Stimulated activated memory B cell treated with anti-CD40 and anti-IgM and Interleukin-4, amounts not matched to agents 10 μg/mL and 1 μg/mL and 100 μg/mL, for 72 hours (primary cell): Measurements from ENCODE around the gene CSNK2A3.
"Not testable (repeated sequence)": the region's sequence is repeated elsewhere in the genome, so short reads cannot be mapped to it uniquely, and the experiment has no call there.

Source experiments
- ATAC-seq: fragments of 150-1000 bp; cut with Tn5 transposase; 2 replicates; pipeline ENCODE4 v1.10.0; 2021
- H3K27ac Mint-ChIP-seq: one replicate; pipeline ENCODE4 v1.8.0; 2022; ENCODE audit warnings: mild to moderate bottlenecking, mixed read lengths
- H3K27me3 Mint-ChIP-seq: one replicate; pipeline ENCODE4 v1.8.0; 2022; ENCODE audit warnings: mixed read lengths
- H3K36me3 Mint-ChIP-seq: one replicate; pipeline ENCODE4 v1.8.0; 2022; ENCODE audit warnings: mixed read lengths
- H3K4me1 Mint-ChIP-seq: one replicate; pipeline ENCODE4 v1.8.0; 2022; ENCODE audit warnings: mixed read lengths
- H3K4me3 Mint-ChIP-seq: one replicate; pipeline ENCODE4 v1.8.0; 2022; ENCODE audit warnings: mild to moderate bottlenecking, moderate library complexity, mixed read lengths
- H3K9me3 Mint-ChIP-seq: one replicate; pipeline ENCODE4 v1.8.0; 2022; ENCODE audit warnings: mixed read lengths

The CSNK2A3 gene

GRCh38 chr11:11352878-11353277 lies at the start of gene CSNK2A3:
Gene CSNK2A3, minus strand, starts transcription at chr11:11353250. Its CDS starts 131 bp downstream, at chr11:11353119.
- H3K27me3 Mint-ChIP-seq, H3K27ac Mint-ChIP-seq, ATAC-seq, H3K36me3 Mint-ChIP-seq, H3K4me3 Mint-ChIP-seq, H3K9me3 Mint-ChIP-seq, H3K4me1 Mint-ChIP-seq: not testable (repeated sequence)

- H3K9me3 Mint-ChIP-seq: no peaks in the 10 kb centered on the region
- ATAC-seq: no peak
- H3K36me3 Mint-ChIP-seq: no peaks in the 10 kb centered on the region
- no peak overlapping the region for H3K27ac Mint-ChIP-seq
- H3K4me3 Mint-ChIP-seq: no peak overlapping the region
- H3K27me3 Mint-ChIP-seq: peaks cover 23% of the 10 kb centered on the region
- H3K4me1 Mint-ChIP-seq: no peaks in the 10 kb centered on the region
Measured at GRCh38 chr11:11401960-11402535, 49.0 kb upstream of the CSNK2A3 start.

GRCh38 chr11:11400635-11401232 lies 47.7 kb upstream of the CSNK2A3 start:
- H3K27ac Mint-ChIP-seq: no peak overlapping the region
- no peaks in the 10 kb centered on the region for H3K36me3 Mint-ChIP-seq
- ATAC-seq: no peak
- H3K4me1 Mint-ChIP-seq: no peaks in the 10 kb centered on the region
- H3K4me3 Mint-ChIP-seq: no peak overlapping the region
- peaks cover 32% of the 10 kb centered on the region for H3K27me3 Mint-ChIP-seq
- H3K9me3 Mint-ChIP-seq: no peaks in the 10 kb centered on the region

GRCh38 chr11:11400121-11400520 lies 47.1 kb upstream of the CSNK2A3 start:
- Mint-ChIP-seq H3K36me3 (no peaks in the 10 kb centered on the region), H3K9me3 (no peaks in the 10 kb centered on the region), H3K27me3 (peaks cover 26% of the 10 kb centered on the region), H3K4me3 (no peak overlapping the region), H3K4me1 (no peaks in the 10 kb centered on the region), H3K27ac (no peak overlapping the region)
- no peak for ATAC-seq

- no peak overlapping the region for H3K27ac Mint-ChIP-seq
- H3K27me3 Mint-ChIP-seq: peaks cover 11% of the 10 kb centered on the region
- H3K4me3 Mint-ChIP-seq: no peak overlapping the region
- no peak for ATAC-seq
- H3K4me1 Mint-ChIP-seq: no peaks in the 10 kb centered on the region
- H3K9me3 Mint-ChIP-seq: no peaks in the 10 kb centered on the region
- no peaks in the 10 kb centered on the region for H3K36me3 Mint-ChIP-seq
Measured at GRCh38 chr11:11397781-11398180, 44.7 kb upstream of the CSNK2A3 start.

GRCh38 chr11:11397036-11397415 lies 44.0 kb upstream of the CSNK2A3 start:
- H3K4me1 Mint-ChIP-seq: no peaks in the 10 kb centered on the region
- no peak overlapping the region for H3K27ac Mint-ChIP-seq
- peaks cover 11% of the 10 kb centered on the region for H3K27me3 Mint-ChIP-seq
- H3K4me3 Mint-ChIP-seq: no peak overlapping the region
- no peaks in the 10 kb centered on the region for H3K9me3 Mint-ChIP-seq
- no peaks in the 10 kb centered on the region for H3K36me3 Mint-ChIP-seq
- ATAC-seq: no peak

GRCh38 chr11:11396301-11397035 lies 43.4 kb upstream of the CSNK2A3 start:
- Mint-ChIP-seq H3K4me3 (no peak overlapping the region), H3K27me3 (peaks cover 11% of the 10 kb centered on the region), H3K27ac (no peak overlapping the region), H3K36me3 (no peaks in the 10 kb centered on the region), H3K9me3 (no peaks in the 10 kb centered on the region), H3K4me1 (no peaks in the 10 kb centered on the region)
- no peak for ATAC-seq

GRCh38 chr11:11395126-11395525 lies 42.1 kb upstream of the CSNK2A3 start:
- Mint-ChIP-seq H3K27ac (no peak overlapping the region), H3K27me3 (peaks cover 11% of the 10 kb centered on the region)

GRCh38 chr11:11394241-11394640 lies 41.2 kb upstream of the CSNK2A3 start:
- Mint-ChIP-seq H3K36me3 (no peaks in the 10 kb centered on the region), H3K27ac (no peak overlapping the region), H3K4me3 (no peak overlapping the region), H3K9me3 (no peaks in the 10 kb centered on the region), H3K27me3 (peaks cover 11% of the 10 kb centered on the region), H3K4me1 (no peaks in the 10 kb centered on the region)
- ATAC-seq: no peak

More at GRCh38 chr11:11395126-11395525, 42.1 kb upstream of the CSNK2A3 start:
- H3K36me3 Mint-ChIP-seq: no peaks in the 10 kb centered on the region
- no peaks in the 10 kb centered on the region for H3K4me1 Mint-ChIP-seq
- H3K9me3 Mint-ChIP-seq: no peaks in the 10 kb centered on the region
- ATAC-seq: no peak
- no peak overlapping the region for H3K4me3 Mint-ChIP-seq

GRCh38 chr11:11391796-11392463 lies 38.9 kb upstream of the CSNK2A3 start:
- Mint-ChIP-seq H3K4me3 (no peak overlapping the region), H3K36me3 (peaks cover 4% of the 10 kb centered on the region), H3K4me1 (no peaks in the 10 kb centered on the region), H3K9me3 (no peaks in the 10 kb centered on the region), H3K27ac (no peak overlapping the region), H3K27me3 (peaks cover 25% of the 10 kb centered on the region)
- no peak for ATAC-seq

- Mint-ChIP-seq H3K4me3 (no peak overlapping the region), H3K4me1 (no peaks in the 10 kb centered on the region), H3K27ac (no peak overlapping the region), H3K9me3 (no peaks in the 10 kb centered on the region), H3K27me3 (peaks cover 20% of the 10 kb centered on the region), H3K36me3 (peaks cover 4% of the 10 kb centered on the region)
- ATAC-seq: no peak
Measured at GRCh38 chr11:11391169-11391568, 38.1 kb upstream of the CSNK2A3 start.

GRCh38 chr11:11390068-11390771 lies 37.2 kb upstream of the CSNK2A3 start:
- H3K27ac Mint-ChIP-seq: no peak overlapping the region
- H3K9me3 Mint-ChIP-seq: no peaks in the 10 kb centered on the region
- H3K36me3 Mint-ChIP-seq: peaks cover 4% of the 10 kb centered on the region
- no peak overlapping the region for H3K4me3 Mint-ChIP-seq
- H3K27me3 Mint-ChIP-seq: peaks cover 15% of the 10 kb centered on the region
- H3K4me1 Mint-ChIP-seq: no peaks in the 10 kb centered on the region
- ATAC-seq: no peak

GRCh38 chr11:11389238-11389637 lies 36.2 kb upstream of the CSNK2A3 start:
- H3K9me3 Mint-ChIP-seq: peaks cover 2% of the 10 kb centered on the region
- ATAC-seq: no peak
- H3K27ac Mint-ChIP-seq: no peak overlapping the region
- H3K36me3 Mint-ChIP-seq: peaks cover 4% of the 10 kb centered on the region
- H3K4me3 Mint-ChIP-seq: no peak overlapping the region
- H3K4me1 Mint-ChIP-seq: no peaks in the 10 kb centered on the region
- peaks cover 15% of the 10 kb centered on the region for H3K27me3 Mint-ChIP-seq

GRCh38 chr11:11387622-11388305 lies 34.7 kb upstream of the CSNK2A3 start:
- no peaks in the 10 kb centered on the region for H3K4me1 Mint-ChIP-seq
- no peak overlapping the region for H3K27ac Mint-ChIP-seq

More at GRCh38 chr11:11387622-11388305, 34.7 kb upstream of the CSNK2A3 start:
- Mint-ChIP-seq H3K4me3 (no peak overlapping the region), H3K27me3 (peaks cover 15% of the 10 kb centered on the region), H3K36me3 (peaks cover 4% of the 10 kb centered on the region), H3K9me3 (peaks cover 2% of the 10 kb centered on the region)
- no peak for ATAC-seq
